HepG2 (cell line): Measurements from ENCODE around the gene PTPRU. TPM values are rescaled to one million over a fixed set of nuclear protein-coding genes. Genes with fewer than 3 reads are reported as not detected.

Experiments
- BHLHE40 ChIP-seq: IDR thresholded peaks from 2 replicates; pipeline ENCODE4 v1.6.1; 2011; ENCODE audit warnings: low read length, improper control_type of control experiment
- CAMTA2 ChIP-seq: sonication (generic); formaldehyde crosslinking; IDR thresholded peaks from 2 replicates; pipeline ENCODE4 v1.4.0; 2020; ENCODE audit warnings: mild to moderate bottlenecking, missing genetic modification reagents, borderline replicate concordance
- HNF4A ChIP-seq: sonication (generic); formaldehyde crosslinking; IDR thresholded peaks from 2 replicates; pipeline ENCODE4 v1.4.0; 2020; ENCODE audit warnings: missing genetic modification reagents
- HOXA7 ChIP-seq: sonication (generic); formaldehyde crosslinking; IDR thresholded peaks from 2 replicates; pipeline ENCODE4 v1.8.1; 2022; ENCODE audit warnings: mild to moderate bottlenecking, missing genetic modification reagents, moderate library complexity
- KDM4B ChIP-seq: sonication (generic); formaldehyde crosslinking; IDR thresholded peaks from 2 replicates; pipeline ENCODE4 v1.4.0; 2020; ENCODE audit warnings: missing genetic modification reagents
- MAFF ChIP-seq: IDR thresholded peaks from 2 replicates; pipeline ENCODE4 v1.6.1; 2011; ENCODE audit warnings: low read depth, low read length, improper control_type of control experiment
- MATR3 ChIP-seq: sonication (generic); formaldehyde crosslinking; IDR thresholded peaks from 2 replicates; pipeline ENCODE4 v1.4.0; 2020; ENCODE audit warnings: missing genetic modification reagents
- MYC ChIP-seq: sonication (generic); formaldehyde crosslinking; IDR thresholded peaks from 2 replicates; pipeline ENCODE4 v1.9.0; 2021; ENCODE audit warnings: missing genetic modification reagents, borderline replicate concordance
- SIN3B ChIP-seq: fragments of 150-350 bp; IDR thresholded peaks from 2 replicates; pipeline ENCODE4 v1.6.1; 2014; ENCODE audit warnings: low read length
- STAG1 ChIP-seq: sonication (generic); formaldehyde crosslinking; IDR thresholded peaks from 2 replicates; pipeline ENCODE4 v1.4.0; 2020; ENCODE audit warnings: missing genetic modification reagents
- TP53 ChIP-seq: sonication (generic); formaldehyde crosslinking; conservative IDR thresholded peaks from 2 replicates; pipeline ENCODE4 v1.4.0; 2020; ENCODE audit warnings: missing genetic modification reagents
- ZBTB3 ChIP-seq: sonication (generic); formaldehyde crosslinking; IDR thresholded peaks from 2 replicates; pipeline ENCODE4 v1.4.0; 2020; ENCODE audit warnings: low read depth, mild to moderate bottlenecking, moderate library complexity, missing genetic modification reagents, borderline replicate concordance
- ZFP36L2 ChIP-seq: sonication (generic); formaldehyde crosslinking; IDR thresholded peaks from 2 replicates; pipeline ENCODE4 v1.4.0; 2020; ENCODE audit warnings: missing genetic modification reagents
- ZNF282 ChIP-seq: fragments of 450-650 bp; IDR thresholded peaks from 2 replicates; pipeline ENCODE4 v1.6.1; 2018; ENCODE audit not compliant: partially characterized antibody
- ZNF570 ChIP-seq: sonication (generic); formaldehyde crosslinking; IDR thresholded peaks from 2 replicates; pipeline ENCODE4 v1.4.0; 2020; ENCODE audit warnings: mild to moderate bottlenecking, missing genetic modification reagents, borderline replicate concordance
- ZNF607 ChIP-seq: sonication (generic); formaldehyde crosslinking; IDR thresholded peaks from 2 replicates; pipeline ENCODE4 v1.5.1; 2020; ENCODE audit warnings: missing genetic modification reagents, mild to moderate bottlenecking, borderline replicate concordance
- ZNF768 ChIP-seq: sonication (generic); formaldehyde crosslinking; IDR thresholded peaks from 2 replicates; pipeline ENCODE4 v1.4.0; 2020; ENCODE audit warnings: missing genetic modification reagents
- polyA plus RNA-seq, 8 experiments: library from polyadenylated mRNA; depleted of rRNA in 3 of 8; stranded (reverse) in 7 of 8; unstranded in 1 of 8; fragments of >200 nt; fragmentation: Illumina TruSeq in 4 of 8; extraction: Trizol in 4 of 8; gene quantifications; 2 replicates each; pipeline versions ENCODE4 v1.2.1 to v1.2.3, GENCODE V29; 2011 to 2016; ENCODE audit warnings: low read depth in 4 of 8, missing spikeins in 1 of 8, mixed read lengths in 1 of 8; ENCODE audit not compliant: insufficient read depth in 1 of 8
- total RNA-seq, 5 experiments: library from RNA; depleted of rRNA; stranded (reverse); fragments of >200 nt; fragmentation: Illumina TruSeq; extraction: Trizol; gene quantifications; 2 replicates each; pipeline ENCODE4 v1.2.3, GENCODE V29; 2016; ENCODE audit warnings: low read depth in 1 of 5
- TF ChIP-seq, protein P1 (sequence below): sonication (generic); formaldehyde crosslinking; IDR thresholded peaks from 2 replicates; pipeline ENCODE4 v1.4.0; 2020; ENCODE audit warnings: missing genetic modification reagents
- TF ChIP-seq, protein P2 (sequence below): sonication (generic); formaldehyde crosslinking; conservative IDR thresholded peaks from 2 replicates; pipeline ENCODE4 v1.8.1; 2023; ENCODE audit warnings: missing genetic modification reagents
- TF ChIP-seq, protein P3 (sequence below): sonication (generic); formaldehyde crosslinking; conservative IDR thresholded peaks from 2 replicates; pipeline ENCODE4 v1.8.0; 2022; ENCODE audit warnings: low read depth, missing genetic modification reagents
- TF ChIP-seq, protein P4 (sequence below): sonication (generic); formaldehyde crosslinking; IDR thresholded peaks from 2 replicates; pipeline ENCODE4 v1.4.0; 2020; ENCODE audit warnings: missing genetic modification reagents
- TF ChIP-seq, protein P5 (sequence below): sonication (generic); formaldehyde crosslinking; IDR thresholded peaks from 2 replicates; pipeline ENCODE4 v1.8.0; 2022; ENCODE audit warnings: mild to moderate bottlenecking, missing genetic modification reagents, moderate library complexity

The PTPRU gene
- total and polyA plus RNA-seq, 2 of the 13 experiments (the other 11 are each of a cell fraction or from before 2014, with no cell fraction given) = 21.6 to 22.3 TPM

DNA sequence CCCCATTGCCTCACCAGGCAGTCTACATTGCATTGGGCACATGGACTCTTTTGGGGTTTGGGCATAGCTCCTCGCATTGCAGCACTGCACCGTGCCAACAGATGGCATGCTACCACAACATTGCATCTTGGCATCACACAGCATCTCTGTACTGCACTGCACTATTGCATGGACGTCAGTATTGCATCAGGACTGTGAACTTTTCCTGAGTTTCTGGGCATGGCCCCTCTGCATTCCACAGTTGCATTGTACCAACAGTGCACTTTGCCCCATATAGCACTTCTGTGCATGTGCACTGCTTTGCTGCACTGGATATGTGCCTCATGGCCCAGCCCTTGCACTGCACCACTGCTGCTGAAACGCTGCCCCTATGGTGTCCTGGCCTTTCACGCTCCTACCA is 9.6 kb downstream of the PTPRU start (continued):
- TF ChIP-seq ZNF607 (CRISPR knock-in tag) = no peak
- TF ChIP-seq ZNF768 = peak; percentile 25; the same call in 1 of the 2 replicates
- TF ChIP-seq HOXA7 (CRISPR knock-in tag) = no peak
- TF ChIP-seq ZNF570 (CRISPR knock-in tag) = no peak
- TF ChIP-seq, protein P1, sequence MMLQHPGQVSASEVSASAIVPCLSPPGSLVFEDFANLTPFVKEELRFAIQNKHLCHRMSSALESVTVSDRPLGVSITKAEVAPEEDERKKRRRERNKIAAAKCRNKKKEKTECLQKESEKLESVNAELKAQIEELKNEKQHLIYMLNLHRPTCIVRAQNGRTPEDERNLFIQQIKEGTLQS = peak; percentile 27; the same call in 1 of the 2 replicates
- no peak for TF ChIP-seq MATR3 (CRISPR knock-in tag)
- TF ChIP-seq, protein P2, sequence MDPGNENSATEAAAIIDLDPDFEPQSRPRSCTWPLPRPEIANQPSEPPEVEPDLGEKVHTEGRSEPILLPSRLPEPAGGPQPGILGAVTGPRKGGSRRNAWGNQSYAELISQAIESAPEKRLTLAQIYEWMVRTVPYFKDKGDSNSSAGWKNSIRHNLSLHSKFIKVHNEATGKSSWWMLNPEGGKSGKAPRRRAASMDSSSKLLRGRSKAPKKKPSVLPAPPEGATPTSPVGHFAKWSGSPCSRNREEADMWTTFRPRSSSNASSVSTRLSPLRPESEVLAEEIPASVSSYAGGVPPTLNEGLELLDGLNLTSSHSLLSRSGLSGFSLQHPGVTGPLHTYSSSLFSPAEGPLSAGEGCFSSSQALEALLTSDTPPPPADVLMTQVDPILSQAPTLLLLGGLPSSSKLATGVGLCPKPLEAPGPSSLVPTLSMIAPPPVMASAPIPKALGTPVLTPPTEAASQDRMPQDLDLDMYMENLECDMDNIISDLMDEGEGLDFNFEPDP (CRISPR knock-in tag) = 0 out of 2 replicates have a peak, but pooled peaks have one; percentile 10
- TF ChIP-seq CAMTA2 (CRISPR knock-in tag) = no peak
- TF ChIP-seq BHLHE40 = peak; percentile 81
- no peak for TF ChIP-seq KDM4B (CRISPR knock-in tag)
- TF ChIP-seq TP53 (CRISPR knock-in tag) = no peak
- peak; percentile 40; the same call in 1 of the 2 replicates for TF ChIP-seq STAG1
- no peak for TF ChIP-seq SIN3B
- TF ChIP-seq ZNF282 = no peak
- TF ChIP-seq, protein P3, sequence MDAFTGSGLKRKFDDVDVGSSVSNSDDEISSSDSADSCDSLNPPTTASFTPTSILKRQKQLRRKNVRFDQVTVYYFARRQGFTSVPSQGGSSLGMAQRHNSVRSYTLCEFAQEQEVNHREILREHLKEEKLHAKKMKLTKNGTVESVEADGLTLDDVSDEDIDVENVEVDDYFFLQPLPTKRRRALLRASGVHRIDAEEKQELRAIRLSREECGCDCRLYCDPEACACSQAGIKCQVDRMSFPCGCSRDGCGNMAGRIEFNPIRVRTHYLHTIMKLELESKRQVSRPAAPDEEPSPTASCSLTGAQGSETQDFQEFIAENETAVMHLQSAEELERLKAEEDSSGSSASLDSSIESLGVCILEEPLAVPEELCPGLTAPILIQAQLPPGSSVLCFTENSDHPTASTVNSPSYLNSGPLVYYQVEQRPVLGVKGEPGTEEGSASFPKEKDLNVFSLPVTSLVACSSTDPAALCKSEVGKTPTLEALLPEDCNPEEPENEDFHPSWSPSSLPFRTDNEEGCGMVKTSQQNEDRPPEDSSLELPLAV = no peak
- TF ChIP-seq, protein P4, sequence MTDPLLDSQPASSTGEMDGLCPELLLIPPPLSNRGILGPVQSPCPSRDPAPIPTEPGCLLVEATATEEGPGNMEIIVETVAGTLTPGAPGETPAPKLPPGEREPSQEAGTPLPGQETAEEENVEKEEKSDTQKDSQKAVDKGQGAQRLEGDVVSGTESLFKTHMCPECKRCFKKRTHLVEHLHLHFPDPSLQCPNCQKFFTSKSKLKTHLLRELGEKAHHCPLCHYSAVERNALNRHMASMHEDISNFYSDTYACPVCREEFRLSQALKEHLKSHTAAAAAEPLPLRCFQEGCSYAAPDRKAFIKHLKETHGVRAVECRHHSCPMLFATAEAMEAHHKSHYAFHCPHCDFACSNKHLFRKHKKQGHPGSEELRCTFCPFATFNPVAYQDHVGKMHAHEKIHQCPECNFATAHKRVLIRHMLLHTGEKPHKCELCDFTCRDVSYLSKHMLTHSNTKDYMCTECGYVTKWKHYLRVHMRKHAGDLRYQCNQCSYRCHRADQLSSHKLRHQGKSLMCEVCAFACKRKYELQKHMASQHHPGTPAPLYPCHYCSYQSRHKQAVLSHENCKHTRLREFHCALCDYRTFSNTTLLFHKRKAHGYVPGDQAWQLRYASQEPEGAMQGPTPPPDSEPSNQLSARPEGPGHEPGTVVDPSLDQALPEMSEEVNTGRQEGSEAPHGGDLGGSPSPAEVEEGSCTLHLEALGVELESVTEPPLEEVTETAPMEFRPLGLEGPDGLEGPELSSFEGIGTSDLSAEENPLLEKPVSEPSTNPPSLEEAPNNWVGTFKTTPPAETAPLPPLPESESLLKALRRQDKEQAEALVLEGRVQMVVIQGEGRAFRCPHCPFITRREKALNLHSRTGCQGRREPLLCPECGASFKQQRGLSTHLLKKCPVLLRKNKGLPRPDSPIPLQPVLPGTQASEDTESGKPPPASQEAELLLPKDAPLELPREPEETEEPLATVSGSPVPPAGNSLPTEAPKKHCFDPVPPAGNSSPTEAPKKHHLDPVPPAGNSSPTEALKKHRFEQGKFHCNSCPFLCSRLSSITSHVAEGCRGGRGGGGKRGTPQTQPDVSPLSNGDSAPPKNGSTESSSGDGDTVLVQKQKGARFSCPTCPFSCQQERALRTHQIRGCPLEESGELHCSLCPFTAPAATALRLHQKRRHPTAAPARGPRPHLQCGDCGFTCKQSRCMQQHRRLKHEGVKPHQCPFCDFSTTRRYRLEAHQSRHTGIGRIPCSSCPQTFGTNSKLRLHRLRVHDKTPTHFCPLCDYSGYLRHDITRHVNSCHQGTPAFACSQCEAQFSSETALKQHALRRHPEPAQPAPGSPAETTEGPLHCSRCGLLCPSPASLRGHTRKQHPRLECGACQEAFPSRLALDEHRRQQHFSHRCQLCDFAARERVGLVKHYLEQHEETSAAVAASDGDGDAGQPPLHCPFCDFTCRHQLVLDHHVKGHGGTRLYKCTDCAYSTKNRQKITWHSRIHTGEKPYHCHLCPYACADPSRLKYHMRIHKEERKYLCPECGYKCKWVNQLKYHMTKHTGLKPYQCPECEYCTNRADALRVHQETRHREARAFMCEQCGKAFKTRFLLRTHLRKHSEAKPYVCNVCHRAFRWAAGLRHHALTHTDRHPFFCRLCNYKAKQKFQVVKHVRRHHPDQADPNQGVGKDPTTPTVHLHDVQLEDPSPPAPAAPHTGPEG (CRISPR knock-in tag) = no peak
- peak; percentile 58; the same call in 1 of the 2 replicates for TF ChIP-seq MYC (CRISPR knock-in tag)
- TF ChIP-seq, protein P5, sequence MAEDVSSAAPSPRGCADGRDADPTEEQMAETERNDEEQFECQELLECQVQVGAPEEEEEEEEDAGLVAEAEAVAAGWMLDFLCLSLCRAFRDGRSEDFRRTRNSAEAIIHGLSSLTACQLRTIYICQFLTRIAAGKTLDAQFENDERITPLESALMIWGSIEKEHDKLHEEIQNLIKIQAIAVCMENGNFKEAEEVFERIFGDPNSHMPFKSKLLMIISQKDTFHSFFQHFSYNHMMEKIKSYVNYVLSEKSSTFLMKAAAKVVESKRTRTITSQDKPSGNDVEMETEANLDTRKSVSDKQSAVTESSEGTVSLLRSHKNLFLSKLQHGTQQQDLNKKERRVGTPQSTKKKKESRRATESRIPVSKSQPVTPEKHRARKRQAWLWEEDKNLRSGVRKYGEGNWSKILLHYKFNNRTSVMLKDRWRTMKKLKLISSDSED (CRISPR knock-in tag) = no peak
- 0 out of 2 replicates have a peak, but pooled peaks have one; percentile 81 for TF ChIP-seq ZBTB3 (CRISPR knock-in tag)
- no peak for TF ChIP-seq ZFP36L2 (CRISPR knock-in tag)
- TF ChIP-seq MAFF = no peak
- peak; percentile 80 for TF ChIP-seq HNF4A (CRISPR knock-in tag)
